HL-60 (cell line): Measurements from ENCODE around the gene DDX28.

ENCODE experiments used
- DNase-seq, 2 experiments: peaks; one replicate each; pipeline ENCODE4 v3.0.0-alpha.2; 2010 to 2020; ENCODE audit warnings: low read depth in 1 of 2, low spot score in 1 of 2
- H3K27ac ChIP-seq: fragments of 250-450 bp; sonication (Bioruptor Pico); replicated peaks from 2 replicates; pipeline ENCODE4 v1.5.1; 2020; ENCODE audit warnings: mild to moderate bottlenecking, moderate library complexity
- H3K27me3 ChIP-seq: fragments of 250-450 bp; sonication (Bioruptor Pico); 2 replicates; pipeline ENCODE4 v1.5.1; 2021; ENCODE audit warnings: mild to moderate bottlenecking, moderate library complexity; ENCODE audit not compliant: insufficient read depth, poor library complexity, severe bottlenecking
- H3K4me3 ChIP-seq: replicated peaks from 2 replicates; pipeline ENCODE4 v1.5.1; 2011; ENCODE audit warnings: mild to moderate bottlenecking, control low read depth, low read length; ENCODE audit not compliant: insufficient read depth
- GABPA ChIP-seq: IDR thresholded peaks from 2 replicates; pipeline ENCODE4 v1.6.1; 2012; ENCODE audit warnings: low read depth
- POLR2AphosphoS5 ChIP-seq: IDR thresholded peaks from 2 replicates; pipeline ENCODE4 v1.6.1; 2012; ENCODE audit warnings: low read depth
- REST ChIP-seq: IDR thresholded peaks from 2 replicates; pipeline ENCODE4 v1.6.1; 2012; ENCODE audit warnings: low read depth; ENCODE audit not compliant: insufficient replicate concordance
- SPI1 ChIP-seq: IDR thresholded peaks from 2 replicates; pipeline ENCODE4 v1.6.1; 2012; ENCODE audit warnings: low read depth, mild to moderate bottlenecking, borderline replicate concordance
- TF ChIP-seq, protein P1 (sequence below): IDR thresholded peaks from one replicate; pipeline ENCODE4 v1.5.1; 2011; ENCODE audit warnings: low read length, control low read depth, inconsistent platforms; ENCODE audit not compliant: insufficient read depth

Gene DDX28

GRCh38 chr16:68041783-68042182 is 18.8 kb upstream of the DDX28 start:
- Histone ChIP-seq H3K4me3 (no peak overlapping the region), H3K27ac (peak overlapping the region; percentile 73), H3K27me3 (no peaks in the 10 kb centered on the region)
- TF ChIP-seq REST (no peak), GABPA (no peak), SPI1 (peak; percentile 87), POLR2AphosphoS5 (no peak)
- TF ChIP-seq, protein P1, sequence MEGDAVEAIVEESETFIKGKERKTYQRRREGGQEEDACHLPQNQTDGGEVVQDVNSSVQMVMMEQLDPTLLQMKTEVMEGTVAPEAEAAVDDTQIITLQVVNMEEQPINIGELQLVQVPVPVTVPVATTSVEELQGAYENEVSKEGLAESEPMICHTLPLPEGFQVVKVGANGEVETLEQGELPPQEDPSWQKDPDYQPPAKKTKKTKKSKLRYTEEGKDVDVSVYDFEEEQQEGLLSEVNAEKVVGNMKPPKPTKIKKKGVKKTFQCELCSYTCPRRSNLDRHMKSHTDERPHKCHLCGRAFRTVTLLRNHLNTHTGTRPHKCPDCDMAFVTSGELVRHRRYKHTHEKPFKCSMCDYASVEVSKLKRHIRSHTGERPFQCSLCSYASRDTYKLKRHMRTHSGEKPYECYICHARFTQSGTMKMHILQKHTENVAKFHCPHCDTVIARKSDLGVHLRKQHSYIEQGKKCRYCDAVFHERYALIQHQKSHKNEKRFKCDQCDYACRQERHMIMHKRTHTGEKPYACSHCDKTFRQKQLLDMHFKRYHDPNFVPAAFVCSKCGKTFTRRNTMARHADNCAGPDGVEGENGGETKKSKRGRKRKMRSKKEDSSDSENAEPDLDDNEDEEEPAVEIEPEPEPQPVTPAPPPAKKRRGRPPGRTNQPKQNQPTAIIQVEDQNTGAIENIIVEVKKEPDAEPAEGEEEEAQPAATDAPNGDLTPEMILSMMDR: no peak
- DNase-seq: peak; percentile 72 to 79

DNA sequence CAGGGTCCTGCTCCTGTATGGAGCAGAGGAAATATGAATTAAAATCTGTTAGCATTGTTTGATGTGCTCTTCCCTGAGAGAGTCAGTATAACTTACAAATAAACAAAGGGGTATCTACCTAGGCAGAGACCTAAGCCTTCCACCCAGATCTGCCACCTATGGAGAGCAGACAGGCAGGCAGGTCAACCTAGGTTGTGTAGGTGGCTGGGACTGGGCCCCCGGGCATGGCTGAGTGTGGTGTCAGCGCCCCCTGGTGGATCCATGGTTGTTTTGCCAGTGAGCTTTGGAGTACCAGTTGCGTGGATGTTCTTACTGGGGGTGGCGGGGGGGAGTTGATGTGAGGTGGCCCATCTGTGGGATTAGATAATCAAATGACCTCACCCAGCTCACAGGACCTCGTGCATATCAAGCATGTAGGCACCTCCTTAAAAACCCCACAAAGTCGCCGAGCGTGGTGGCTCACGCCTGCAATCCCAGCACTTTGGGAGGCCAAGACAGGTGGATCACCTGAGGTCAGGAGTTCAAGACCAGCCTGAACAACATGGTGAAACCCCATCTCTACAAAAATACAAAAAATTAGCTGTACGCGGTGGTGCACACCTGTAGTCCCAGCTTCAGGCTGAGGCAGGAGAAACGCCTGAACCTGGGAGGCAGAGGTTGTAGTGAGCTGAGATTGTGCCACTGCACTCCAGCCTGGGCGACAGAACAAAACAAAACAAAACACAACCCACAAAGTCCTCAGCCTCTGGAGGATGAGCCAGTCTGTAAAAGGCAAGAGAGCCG is 17.7 kb upstream of the DDX28 start:
- no peak overlapping the region for H3K4me3 ChIP-seq
- peak overlapping the region; percentile 73 for H3K27ac ChIP-seq
- no peaks in the 10 kb centered on the region for H3K27me3 ChIP-seq
- TF ChIP-seq SPI1 (no peak), POLR2AphosphoS5 (no peak), GABPA (no peak)
- TF ChIP-seq, protein P1: peak; percentile 69
- peak; percentile 69 to 91 for DNase-seq

GRCh38 chr16:68037841-68038597 is 15.0 kb upstream of the DDX28 start:
- H3K27me3 ChIP-seq: no peaks in the 10 kb centered on the region
- TF ChIP-seq REST: no peak
- 0 out of 2 replicates have a peak, but pooled peaks have one; percentile 4 for TF ChIP-seq SPI1
- no peak for DNase-seq
- peak overlapping the region; percentile 44 for H3K27ac ChIP-seq
- no peak overlapping the region for H3K4me3 ChIP-seq

DNA sequence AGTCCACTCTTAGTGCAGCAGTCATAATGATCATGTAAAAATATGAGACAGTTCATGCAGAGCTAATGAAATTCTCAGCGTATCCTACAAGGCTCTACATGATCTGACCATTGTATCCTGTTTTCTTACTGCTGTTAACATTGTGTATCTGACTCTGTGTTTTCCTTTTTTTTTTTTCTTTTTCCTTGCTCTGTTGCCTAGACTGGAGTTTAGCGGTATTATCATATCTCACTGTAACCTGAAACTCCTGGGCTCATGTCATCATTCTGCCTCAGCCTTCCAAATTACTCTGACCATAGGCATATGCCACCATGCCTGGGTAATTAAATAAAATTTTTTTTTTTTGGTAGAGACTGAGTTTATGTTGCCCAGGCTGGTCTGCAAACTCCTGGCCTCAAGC is 12.2 kb upstream of the DDX28 start:
- H3K27ac ChIP-seq: no peak overlapping the region
- H3K4me3 ChIP-seq: no peak overlapping the region
- H3K27me3 ChIP-seq: no peaks in the 10 kb centered on the region
- DNase-seq: no peak
- no peak for TF ChIP-seq SPI1
- TF ChIP-seq REST: no peak
- TF ChIP-seq, protein P1: no peak
- TF ChIP-seq GABPA: no peak
- no peak for TF ChIP-seq POLR2AphosphoS5
